ENCODE results near the gene LAX1. TPM values are rescaled to one million over a fixed set of nuclear protein-coding genes. Genes with fewer than 3 reads are reported as not detected.

Gene LAX1
- 10 to 100 TPM; 12.9 to 36.1 (median 18.6) TPM for total RNA-seq
- 10 to 100 TPM; 16.5 to 38.6 TPM for polyA plus RNA-seq
- 49.0 reads per million, percentile 71 among the genes with 10 or more reads in this experiment for total RNA-seq

DNA sequence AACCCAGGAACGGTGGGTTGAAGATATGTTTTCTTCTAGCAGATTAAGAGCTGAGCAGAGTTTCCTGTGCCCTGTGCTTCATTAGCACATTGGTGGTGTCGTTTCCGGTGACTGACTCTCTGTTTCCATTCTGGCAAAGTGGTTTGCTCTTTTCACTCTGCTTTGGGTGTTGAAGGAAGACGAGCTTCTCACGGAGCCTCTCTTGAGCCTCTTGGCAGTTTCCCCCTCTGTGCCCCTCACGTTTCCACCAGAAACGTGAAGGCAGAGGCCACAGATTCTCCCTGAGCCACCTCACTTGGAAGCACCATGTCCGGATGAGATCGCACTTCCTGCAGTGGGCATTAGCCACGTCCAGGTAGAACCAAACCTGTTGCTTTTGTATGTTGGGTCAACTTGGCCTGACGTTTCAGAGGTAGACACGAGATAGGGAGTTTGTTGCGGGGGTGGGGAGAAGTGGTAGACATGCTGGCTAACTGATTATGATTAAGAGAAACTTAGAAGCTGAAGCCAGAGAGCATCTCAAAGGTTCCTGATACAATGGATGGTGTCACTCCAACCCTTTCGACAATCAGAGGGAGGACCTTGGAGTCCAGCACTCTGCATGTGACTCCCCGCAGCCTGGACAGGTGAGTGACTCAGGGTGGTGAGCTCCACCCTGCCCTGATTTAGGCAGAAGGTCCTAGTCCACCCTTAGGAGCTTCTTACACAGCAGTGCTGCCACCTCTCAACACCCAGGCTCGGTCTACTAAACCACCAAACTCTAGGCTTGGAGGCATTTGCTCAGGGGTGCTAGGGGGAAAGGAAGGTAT, at the start of gene LAX1:
TSS of gene LAX1 (plus strand) at position 155 of the 809 bp plus-strand sequence. CDS start at position 538, 383 bp downstream.
- Mint-ChIP-seq H3K9me3 (no peaks in the 10 kb centered on the region), H3K4me3 (peak within 1 kb of the TSS; percentile 90 to 99 (median 97)), H3K36me3 (peaks cover 4 to 17% (median 8%) of the 10 kb centered on the region in 5 donors), H3K27me3 (no peaks in the 10 kb centered on the region), H3K27ac (peak within 1 kb of the TSS; percentile 97 to 99 (median 98)), H3K4me1 (peaks cover 36 to 78% (median 51%) of the 10 kb centered on the region in 7 donors)
- peak; percentile 15 to 87 (median 81) for DNase-seq
- POLR2A ChIA-PET = interaction anchor here (0.6 to 3.6 kb wide), 27 partner anchors 8 to 652 kb away, joined by 3 to 18 read pairs (median 5); partner anchors contain the start of gene ATP2B4
- no peaks in the 10 kb centered on the region for H3K27me3 ChIP-seq (ENCODE audit: control insufficient read depth in 2 of 2, insufficient read depth in 2 of 2, low read length in 2 of 2)
- peak within 1 kb of the TSS; percentile 72 for H3K4me3 ChIP-seq (ENCODE audit: low read length)
- ATAC-seq = peak; percentile 90
- CTCF ChIA-PET = interaction anchor here (0.6 to 2.2 kb wide), 11 partner anchors 10 to 277 kb away, joined by 3 to 13 read pairs (median 4); partner anchors contain the start of gene ATP2B4
- H3K9me3 ChIP-seq (ENCODE audit: control insufficient read depth in 2 of 3, low read length in 3 of 3) = no peaks in the 10 kb centered on the region
- H3K27ac ChIP-seq (ENCODE audit: low read depth, low read length) = peak within 1 kb of the TSS; percentile 88
- intact Hi-C loops (cut with micrococcal nuclease) = loop anchor here (1.0 to 10.0 kb wide), 15 partner anchors 11 to 646 kb away; partner anchors contain the start of genes ATP2B4 (in 2 of the 2) and PPP1R15B (in 1 of the 2)
- peaks cover 0 to 5% (median 4%) of the 10 kb centered on the region in 3 experiments for H3K36me3 ChIP-seq (ENCODE audit: control insufficient read depth in 2 of 3, insufficient read depth in 3 of 3, low read length in 3 of 3)
- peaks cover 44 to 45% of the 10 kb centered on the region in 2 donors for H3K4me1 ChIP-seq (ENCODE audit: control insufficient read depth in 2 of 2, insufficient read depth in 2 of 2, low read length in 2 of 2)

GRCh38 chr1:203717120-203717519, 47.9 kb upstream of the LAX1 start:
- H3K4me1 ChIP-seq (ENCODE audit: control insufficient read depth in 2 of 2, insufficient read depth in 2 of 2, low read length in 2 of 2) = no peaks in the 10 kb centered on the region
- no peaks in the 10 kb centered on the region for H3K9me3 ChIP-seq (ENCODE audit: control insufficient read depth in 2 of 3, low read length in 3 of 3)
- ChIA-PET POLR2A (no interaction called here), CTCF (interaction anchor here (0.6 kb wide), 1 partner anchor 15 kb away, joined by 4 read pairs; no protein-coding TSS in a partner anchor)
- no peak for ATAC-seq
- H3K27ac ChIP-seq (ENCODE audit: low read depth, low read length) = no peak overlapping the region
- no peak overlapping the region for H3K27ac Mint-ChIP-seq
- peaks cover 3 to 56% (median 37%) of the 10 kb centered on the region in 3 experiments for H3K36me3 ChIP-seq (ENCODE audit: control insufficient read depth in 2 of 3, insufficient read depth in 3 of 3, low read length in 3 of 3)
- peaks cover 0 to 42% (median 16%) of the 10 kb centered on the region in 5 donors for H3K36me3 Mint-ChIP-seq
- no peak overlapping the region for H3K4me3 Mint-ChIP-seq
- intact Hi-C loops (cut with micrococcal nuclease) = loop anchor here in 1 of 2 donors (5.0 kb wide), 1 partner anchor 50 kb away; the partner anchor contains the start of gene LAX1
- H3K27me3 Mint-ChIP-seq = no peaks in the 10 kb centered on the region
- no peaks in the 10 kb centered on the region for H3K9me3 Mint-ChIP-seq
- DNase-seq = no peak
- no peak overlapping the region for H3K4me3 ChIP-seq (ENCODE audit: low read length)
- peaks cover 0 to 1% (median 0%) of the 10 kb centered on the region in 7 donors for H3K4me1 Mint-ChIP-seq
- H3K27me3 ChIP-seq (ENCODE audit: control insufficient read depth in 2 of 2, insufficient read depth in 2 of 2, low read length in 2 of 2) = no peaks in the 10 kb centered on the region

- ATAC-seq = no peak
- ChIA-PET CTCF (interaction anchor here (0.6 kb wide), 1 partner anchor 289 kb away, joined by 3 read pairs; no protein-coding TSS in a partner anchor), POLR2A (no interaction called here)
- no peaks in the 10 kb centered on the region for H3K9me3 Mint-ChIP-seq
- H3K27me3 Mint-ChIP-seq = no peaks in the 10 kb centered on the region
- DNase-seq = no peak
- H3K9me3 ChIP-seq (ENCODE audit: control insufficient read depth in 2 of 3, low read length in 3 of 3) = no peaks in the 10 kb centered on the region
- H3K27me3 ChIP-seq (ENCODE audit: control insufficient read depth in 2 of 2, insufficient read depth in 2 of 2, low read length in 2 of 2) = no peaks in the 10 kb centered on the region
- no peak overlapping the region for H3K4me3 ChIP-seq (ENCODE audit: low read length)
- no peak overlapping the region for H3K4me3 Mint-ChIP-seq
- intact Hi-C loops (cut with micrococcal nuclease) = no loop called here
- H3K36me3 Mint-ChIP-seq = peaks cover 10 to 39% (median 22%) of the 10 kb centered on the region in 5 donors
- peaks cover 4 to 49% (median 36%) of the 10 kb centered on the region in 3 experiments for H3K36me3 ChIP-seq (ENCODE audit: control insufficient read depth in 2 of 3, insufficient read depth in 3 of 3, low read length in 3 of 3)
- no peaks in the 10 kb centered on the region for H3K4me1 ChIP-seq (ENCODE audit: control insufficient read depth in 2 of 2, insufficient read depth in 2 of 2, low read length in 2 of 2)
- H3K27ac ChIP-seq (ENCODE audit: low read depth, low read length) = no peak overlapping the region
- H3K27ac Mint-ChIP-seq = no peak overlapping the region
- H3K4me1 Mint-ChIP-seq = peaks cover 0 to 1% (median 0%) of the 10 kb centered on the region in 7 donors
Observed at GRCh38 chr1:203720242-203720641, 44.7 kb upstream of the LAX1 start.

DNA sequence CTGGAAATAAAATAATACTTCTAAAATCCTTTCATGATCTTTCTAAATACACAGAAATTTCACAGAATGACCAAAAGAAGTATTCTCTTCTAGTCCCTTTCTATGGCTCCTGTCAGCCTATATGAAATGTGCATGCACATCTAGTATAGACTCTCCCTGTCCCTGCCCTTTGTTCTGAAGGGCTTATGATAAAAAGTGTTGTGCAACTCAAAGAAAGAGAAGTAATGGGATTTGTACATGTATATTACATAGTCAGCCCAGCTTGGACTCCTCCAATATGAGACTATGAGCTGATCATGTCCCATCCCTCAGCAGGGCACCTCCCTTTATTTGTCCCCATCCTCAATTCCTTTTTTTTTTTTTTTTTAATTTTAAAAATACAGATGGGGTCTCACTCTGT, 42.1 kb upstream of the LAX1 start:
- DNase-seq (no peak), ATAC-seq (no peak)
- Histone ChIP-seq H3K4me1 (ENCODE audit: control insufficient read depth in 2 of 2, insufficient read depth in 2 of 2, low read length in 2 of 2) (no peaks in the 10 kb centered on the region), H3K27ac (ENCODE audit: low read depth, low read length) (no peak overlapping the region), H3K36me3 (ENCODE audit: control insufficient read depth in 2 of 3, insufficient read depth in 3 of 3, low read length in 3 of 3) (peaks cover 12 to 63% (median 46%) of the 10 kb centered on the region in 3 experiments), H3K27me3 (ENCODE audit: control insufficient read depth in 2 of 2, insufficient read depth in 2 of 2, low read length in 2 of 2) (no peaks in the 10 kb centered on the region), H3K9me3 (ENCODE audit: control insufficient read depth in 2 of 3, low read length in 3 of 3) (no peaks in the 10 kb centered on the region), H3K4me3 (ENCODE audit: low read length) (no peak overlapping the region)
- Mint-ChIP-seq H3K27ac (no peak overlapping the region), H3K36me3 (peaks cover 23 to 58% (median 37%) of the 10 kb centered on the region in 5 donors), H3K9me3 (no peaks in the 10 kb centered on the region), H3K4me1 (peaks cover 0 to 6% (median 0%) of the 10 kb centered on the region in 7 donors), H3K4me3 (no peak overlapping the region), H3K27me3 (no peaks in the 10 kb centered on the region)
- ChIA-PET CTCF (interaction anchor here (0.6 kb wide), 1 partner anchor 49 kb away, joined by 4 read pairs; no protein-coding TSS in a partner anchor), POLR2A (interaction anchor here (0.6 kb wide), 1 partner anchor 28 kb away, joined by 6 read pairs; no protein-coding TSS in a partner anchor)
- intact Hi-C loops (cut with micrococcal nuclease) = no loop called here

GRCh38 chr1:203726417-203726867, 38.5 kb upstream of the LAX1 start:
- H3K4me1 ChIP-seq (ENCODE audit: control insufficient read depth in 2 of 2, insufficient read depth in 2 of 2, low read length in 2 of 2) = no peaks in the 10 kb centered on the region
- no peak overlapping the region for H3K27ac ChIP-seq (ENCODE audit: low read depth, low read length)
- H3K4me1 Mint-ChIP-seq = peaks cover 0 to 6% (median 0%) of the 10 kb centered on the region in 7 donors
- DNase-seq (no peak), ATAC-seq (no peak)
- no peaks in the 10 kb centered on the region for H3K9me3 ChIP-seq (ENCODE audit: control insufficient read depth in 2 of 3, low read length in 3 of 3)
- intact Hi-C loops (cut with micrococcal nuclease) = no loop called here
- POLR2A ChIA-PET = interaction anchor here (1.5 kb wide), 1 partner anchor 39 kb away, joined by 3 read pairs; the partner anchor contains the start of gene LAX1
- H3K27me3 ChIP-seq (ENCODE audit: control insufficient read depth in 2 of 2, insufficient read depth in 2 of 2, low read length in 2 of 2) = no peaks in the 10 kb centered on the region
- CTCF ChIA-PET = no interaction called here
- no peak overlapping the region for H3K4me3 Mint-ChIP-seq
- no peaks in the 10 kb centered on the region for H3K9me3 Mint-ChIP-seq
- peak overlapping the region in 3 of 9 donors; percentile 3 to 73 (median 62) for H3K27ac Mint-ChIP-seq
- H3K4me3 ChIP-seq (ENCODE audit: low read length) = no peak overlapping the region
- H3K36me3 ChIP-seq (ENCODE audit: control insufficient read depth in 2 of 3, insufficient read depth in 3 of 3, low read length in 3 of 3) = peaks cover 14 to 53% (median 28%) of the 10 kb centered on the region in 3 experiments
- peaks cover 28 to 59% (median 39%) of the 10 kb centered on the region in 5 donors for H3K36me3 Mint-ChIP-seq
- no peaks in the 10 kb centered on the region for H3K27me3 Mint-ChIP-seq

Measured in naive thymus-derived CD4-positive, alpha-beta T cell (primary cell).